Measurements from ENCODE around the gene GNA14.
"Not testable (repeated sequence)": the region's sequence is repeated elsewhere in the genome, so short reads cannot be mapped to it uniquely, and the experiment has no call there.

GNA14 gene

DNA sequence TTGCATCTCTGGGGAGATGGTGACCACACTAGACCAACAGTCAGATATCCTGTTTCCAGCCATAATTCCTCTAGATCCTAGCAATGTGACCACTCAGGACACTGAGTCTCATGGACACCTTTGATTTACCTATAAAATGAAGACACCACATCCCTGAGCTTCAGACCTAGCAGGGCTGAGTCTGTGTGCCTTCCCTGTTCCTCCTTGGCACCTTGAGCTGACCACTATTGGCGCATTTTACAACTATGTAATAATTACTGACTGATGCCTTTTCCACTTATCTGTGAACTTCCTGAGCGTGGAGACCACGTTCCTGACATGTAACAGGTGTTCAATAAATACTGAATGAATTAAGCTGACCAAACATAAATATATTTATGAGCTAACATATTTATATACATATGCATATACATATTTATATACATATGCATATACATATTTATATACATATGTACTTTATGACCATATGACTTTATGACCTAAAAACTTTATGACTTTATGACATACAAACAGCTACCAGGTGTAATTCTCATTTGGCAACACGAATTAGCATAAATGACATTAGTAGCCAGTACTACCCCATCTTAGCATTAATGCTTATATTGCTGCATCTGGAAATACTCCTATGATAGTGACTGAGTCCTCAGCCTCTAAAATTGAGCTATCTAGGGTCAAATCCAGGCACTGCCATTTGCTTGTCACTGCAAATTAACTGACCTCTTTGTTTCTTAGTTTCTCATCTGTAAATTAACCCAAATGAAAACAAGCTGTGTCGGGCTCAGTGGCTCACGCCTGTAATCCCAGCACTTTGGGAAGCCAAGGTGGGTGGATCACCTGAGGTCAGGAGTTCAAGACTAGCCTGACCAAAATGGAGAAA is 150.6 kb downstream of the GNA14 start:
- H3K27ac ChIP-seq = no peak overlapping the region
- TF ChIP-seq, protein P1, sequence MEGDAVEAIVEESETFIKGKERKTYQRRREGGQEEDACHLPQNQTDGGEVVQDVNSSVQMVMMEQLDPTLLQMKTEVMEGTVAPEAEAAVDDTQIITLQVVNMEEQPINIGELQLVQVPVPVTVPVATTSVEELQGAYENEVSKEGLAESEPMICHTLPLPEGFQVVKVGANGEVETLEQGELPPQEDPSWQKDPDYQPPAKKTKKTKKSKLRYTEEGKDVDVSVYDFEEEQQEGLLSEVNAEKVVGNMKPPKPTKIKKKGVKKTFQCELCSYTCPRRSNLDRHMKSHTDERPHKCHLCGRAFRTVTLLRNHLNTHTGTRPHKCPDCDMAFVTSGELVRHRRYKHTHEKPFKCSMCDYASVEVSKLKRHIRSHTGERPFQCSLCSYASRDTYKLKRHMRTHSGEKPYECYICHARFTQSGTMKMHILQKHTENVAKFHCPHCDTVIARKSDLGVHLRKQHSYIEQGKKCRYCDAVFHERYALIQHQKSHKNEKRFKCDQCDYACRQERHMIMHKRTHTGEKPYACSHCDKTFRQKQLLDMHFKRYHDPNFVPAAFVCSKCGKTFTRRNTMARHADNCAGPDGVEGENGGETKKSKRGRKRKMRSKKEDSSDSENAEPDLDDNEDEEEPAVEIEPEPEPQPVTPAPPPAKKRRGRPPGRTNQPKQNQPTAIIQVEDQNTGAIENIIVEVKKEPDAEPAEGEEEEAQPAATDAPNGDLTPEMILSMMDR (IDR thresholded peaks at IDR 0.05) = no peak
- no peak for TF ChIP-seq ZFX (IDR thresholded peaks at IDR 0.05; ENCODE audit: borderline replicate concordance)

GRCh38 chr9:77495834-77496671 is 152.1 kb downstream of the GNA14 start:
- TF ChIP-seq, protein P1 (IDR thresholded peaks at IDR 0.05) = no peak
- TF ChIP-seq ZFX (IDR thresholded peaks at IDR 0.05; ENCODE audit: borderline replicate concordance) = no peak

DNA sequence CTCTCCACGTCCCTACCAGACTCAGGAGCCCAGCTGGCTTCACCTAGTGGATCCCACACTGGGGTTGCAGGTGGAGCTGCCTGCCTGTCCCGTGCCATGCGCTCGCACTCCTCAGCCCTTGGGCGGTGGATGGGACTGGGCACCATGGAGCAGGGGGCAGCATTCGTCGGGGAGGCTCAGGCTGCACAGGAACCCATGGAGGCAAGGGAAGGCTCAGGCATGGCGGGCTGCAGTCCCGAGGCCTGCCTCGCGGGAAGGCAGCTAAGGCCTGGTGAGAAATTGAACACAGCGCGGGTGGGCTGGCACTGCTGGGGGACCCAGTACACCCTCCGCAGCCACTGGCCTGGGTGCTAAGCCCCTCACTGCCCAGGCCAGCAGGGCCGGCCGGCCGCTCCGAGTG is 157.8 kb downstream of the GNA14 start:
- not testable (repeated sequence) for H3K27ac ChIP-seq

More at GRCh38 chr9:77495834-77496671, 152.1 kb downstream of the GNA14 start:
- H3K27ac ChIP-seq = no peak overlapping the region

- H3K27ac ChIP-seq = not testable (repeated sequence)
Measured at GRCh38 chr9:77489405-77490163, 158.5 kb downstream of the GNA14 start.

DNA sequence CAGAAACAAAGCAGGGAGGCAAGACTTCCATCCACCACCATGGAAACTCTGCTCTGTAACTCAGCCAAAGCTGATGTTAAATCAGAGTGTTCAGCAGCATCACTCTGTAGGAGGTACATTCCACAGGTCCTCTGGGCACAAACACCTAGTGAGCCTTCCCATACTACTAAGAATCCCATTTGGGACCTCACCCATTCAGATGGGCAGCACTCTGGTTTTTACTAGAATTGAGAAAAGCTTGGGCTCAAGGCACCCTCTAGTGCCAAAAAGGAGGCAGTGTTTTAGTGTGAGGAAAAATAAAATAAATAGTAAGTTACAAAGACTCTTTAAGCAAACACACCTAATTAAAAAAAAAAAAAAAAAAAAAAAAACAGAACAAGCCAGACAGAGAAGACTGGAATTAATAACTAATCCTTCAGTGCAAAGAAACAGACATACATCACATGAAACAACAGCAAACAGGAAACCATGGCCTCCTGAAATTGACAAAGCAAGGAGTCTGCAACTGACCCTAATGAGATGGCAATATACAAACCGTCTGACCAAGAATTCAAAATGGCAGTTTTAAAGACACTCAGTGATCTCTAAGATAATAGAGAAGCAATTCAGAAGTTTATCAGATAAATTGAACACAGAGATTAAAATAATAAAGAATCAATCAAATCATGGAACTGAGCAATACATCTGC is 159.5 kb downstream of the GNA14 start:
- TF ChIP-seq, protein P1 (IDR thresholded peaks at IDR 0.05) = peak; percentile 65
- no peak for TF ChIP-seq ZFX (IDR thresholded peaks at IDR 0.05; ENCODE audit: borderline replicate concordance)

GRCh38 chr9:77486968-77487367 is 161.2 kb downstream of the GNA14 start:
- no peak overlapping the region for H3K27ac ChIP-seq
- no peak for TF ChIP-seq ZFX (IDR thresholded peaks at IDR 0.05; ENCODE audit: borderline replicate concordance)
- TF ChIP-seq, protein P1 (IDR thresholded peaks at IDR 0.05) = no peak

More for the DNA sequence above, 159.5 kb downstream of the GNA14 start:
- H3K27ac ChIP-seq = no peak overlapping the region

GRCh38 chr9:77486463-77486862 is 161.7 kb downstream of the GNA14 start:
- TF ChIP-seq, protein P1 (IDR thresholded peaks at IDR 0.05) = no peak
- TF ChIP-seq ZFX (IDR thresholded peaks at IDR 0.05; ENCODE audit: borderline replicate concordance) = no peak

More at GRCh38 chr9:77486463-77486862, 161.7 kb downstream of the GNA14 start:
- no peak overlapping the region for H3K27ac ChIP-seq
